Measurements from ENCODE around the gene SCN3B. TPM values are rescaled to one million over a fixed set of nuclear protein-coding genes. Genes with fewer than 3 reads are reported as not detected.

Gene SCN3B
- total RNA-seq, 1 experiment from 2014 or later, result 0.77 TPM

- Histone ChIP-seq H2BK12ac (ENCODE audit: insufficient read length, low read depth, low read length) (no peak overlapping the region), H3K27ac (ENCODE audit: insufficient read length, low read depth, low read length) (no peak overlapping the region), H4K8ac (replicated peaks; ENCODE audit: insufficient read length, low read depth, low read length) (no peak overlapping the region), H4K20me1 (ENCODE audit: control insufficient read depth, insufficient read depth, insufficient read length) (no peaks in the 10 kb centered on the region), H3K79me1 (ENCODE audit: insufficient read depth, low read depth, low read length, poor library complexity, severe bottlenecking) (no peaks in the 10 kb centered on the region), H2BK120ac (ENCODE audit: low read depth, low read length, poor library complexity, severe bottlenecking) (no peak overlapping the region), H3K9ac (ENCODE audit: extremely low read depth, insufficient read length, low read length) (no peak overlapping the region), H2AFZ (ENCODE audit: low read length) (no peak overlapping the region), H3T11ph (ENCODE audit: low read length) (no peak overlapping the region), H3K4me1 (ENCODE audit: insufficient read depth, low read length) (no peaks in the 10 kb centered on the region; the same call in 1 of the 2 replicates), H3K23me2 (ENCODE audit: insufficient read length, low read depth, low read length, poor library complexity, severe bottlenecking) (no peaks in the 10 kb centered on the region), H2BK5ac (ENCODE audit: insufficient read length, low read length) (no peak overlapping the region), H2BK20ac (ENCODE audit: low read depth, low read length, poor library complexity, severe bottlenecking) (no peak overlapping the region), H3K18ac (ENCODE audit: insufficient read length, low read depth, low read length) (no peak overlapping the region), H2BK15ac (ENCODE audit: low read depth, low read length) (no peak overlapping the region), H3K56ac (ENCODE audit: insufficient read length, low read depth, low read length) (no peak overlapping the region), H3K4me2 (ENCODE audit: insufficient read depth, insufficient read length, low read length) (no peak overlapping the region), H3K14ac (ENCODE audit: insufficient read depth, low read length) (no peak overlapping the region), H3K27me3 (ENCODE audit: insufficient read depth, low read length) (no peaks in the 10 kb centered on the region), H3K9me3 (ENCODE audit: control insufficient read depth, low read depth, low read length) (no peaks in the 10 kb centered on the region), H3K4ac (ENCODE audit: low read depth, low read length) (no peak overlapping the region), H2AK5ac (ENCODE audit: insufficient read length, low read length) (no peak overlapping the region), H3K23ac (ENCODE audit: insufficient read length, low read depth, low read length) (no peak overlapping the region), H4K91ac (ENCODE audit: insufficient read length, low read depth, low read length) (no peak overlapping the region), H3K79me2 (ENCODE audit: insufficient read depth, low read length) (no peaks in the 10 kb centered on the region), H4K5ac (ENCODE audit: insufficient read length, low read depth, low read length) (no peak overlapping the region)
- Mint-ChIP-seq H3K9me3 (no peaks in the 10 kb centered on the region), H3K4me1 (peaks cover 23 to 26% of the 10 kb centered on the region in 2 experiments), H3K36me3 (ENCODE audit: insufficient read depth in 1 of 3, low read depth in 3 of 3) (peaks cover 3 to 12% (median 3%) of the 10 kb centered on the region in 3 experiments; a peak in 6 of 7 replicates), H3K27me3 (ENCODE audit: low read depth) (no peaks in the 10 kb centered on the region), H3K4me3 (no peak overlapping the region), H3K27ac (peak overlapping the region in 2 of 3 experiments; percentile 17 to 28; a peak in 2 of 7 replicates)
- no CpG with 5 or more reads among the region's 5 CpGs for WGBS (ENCODE audit: extremely low coverage, insufficient read length, low lambda C conversion rate)
- no peak for TF ChIP-seq CTCF (conservative IDR thresholded peaks at IDR 0.05)
- DNase-seq, result no peak
Observed at GRCh38 chr11:123588864-123589262, 65.6 kb downstream of the SCN3B start.

All from H9 (cell line).